GM21737 (cell line): ENCODE data around the gene MCIDAS.

Experiments used
- ATAC-seq: cut with Tn5 transposase; IDR thresholded peaks from one replicate; pipeline ENCODE4 v1.9.1; 2021; ENCODE audit warnings: mild to moderate bottlenecking, moderate library complexity; ENCODE audit not compliant: unreplicated experiment

The MCIDAS gene

DNA sequence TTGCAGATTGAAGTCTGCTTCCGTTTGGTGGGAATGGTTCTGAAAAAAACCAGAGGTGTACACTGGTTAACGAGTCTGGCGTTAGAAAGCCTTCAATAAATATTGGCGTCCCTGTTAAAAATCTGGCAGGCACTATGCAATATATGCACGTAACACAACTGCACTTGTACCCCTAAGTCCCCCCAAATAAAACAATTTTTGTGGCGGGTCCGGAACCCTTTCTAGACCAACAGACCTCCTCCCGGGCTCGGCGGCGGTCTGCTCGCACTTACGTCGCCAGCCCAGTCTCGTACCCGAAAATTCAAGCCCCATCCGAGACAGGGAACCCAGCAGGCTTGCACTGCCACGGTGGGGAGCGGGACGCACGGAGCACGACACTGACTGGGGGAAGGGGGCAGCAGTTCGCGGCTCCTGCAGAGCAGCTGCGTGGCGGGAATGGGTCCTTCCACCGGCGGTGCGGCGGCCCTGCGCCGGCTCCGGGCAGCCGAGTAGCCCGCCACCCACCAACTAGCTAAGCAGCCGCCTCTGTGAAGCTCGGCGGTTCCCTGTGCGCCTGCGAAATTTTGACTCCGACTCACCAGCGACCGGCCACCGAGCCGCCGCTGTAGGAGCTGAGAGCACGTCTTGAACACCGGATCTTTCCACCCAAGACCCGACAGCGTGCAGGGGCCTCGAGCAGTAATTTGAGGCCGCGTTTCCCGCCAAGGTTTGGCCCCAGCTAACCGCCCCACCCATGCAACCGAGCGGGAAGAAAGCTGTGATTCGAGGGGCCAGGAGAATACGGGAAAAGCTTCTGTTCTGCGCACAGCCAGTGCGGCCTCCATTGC is 3.9 kb downstream of the MCIDAS start:
- ATAC-seq: no peak

DNA sequence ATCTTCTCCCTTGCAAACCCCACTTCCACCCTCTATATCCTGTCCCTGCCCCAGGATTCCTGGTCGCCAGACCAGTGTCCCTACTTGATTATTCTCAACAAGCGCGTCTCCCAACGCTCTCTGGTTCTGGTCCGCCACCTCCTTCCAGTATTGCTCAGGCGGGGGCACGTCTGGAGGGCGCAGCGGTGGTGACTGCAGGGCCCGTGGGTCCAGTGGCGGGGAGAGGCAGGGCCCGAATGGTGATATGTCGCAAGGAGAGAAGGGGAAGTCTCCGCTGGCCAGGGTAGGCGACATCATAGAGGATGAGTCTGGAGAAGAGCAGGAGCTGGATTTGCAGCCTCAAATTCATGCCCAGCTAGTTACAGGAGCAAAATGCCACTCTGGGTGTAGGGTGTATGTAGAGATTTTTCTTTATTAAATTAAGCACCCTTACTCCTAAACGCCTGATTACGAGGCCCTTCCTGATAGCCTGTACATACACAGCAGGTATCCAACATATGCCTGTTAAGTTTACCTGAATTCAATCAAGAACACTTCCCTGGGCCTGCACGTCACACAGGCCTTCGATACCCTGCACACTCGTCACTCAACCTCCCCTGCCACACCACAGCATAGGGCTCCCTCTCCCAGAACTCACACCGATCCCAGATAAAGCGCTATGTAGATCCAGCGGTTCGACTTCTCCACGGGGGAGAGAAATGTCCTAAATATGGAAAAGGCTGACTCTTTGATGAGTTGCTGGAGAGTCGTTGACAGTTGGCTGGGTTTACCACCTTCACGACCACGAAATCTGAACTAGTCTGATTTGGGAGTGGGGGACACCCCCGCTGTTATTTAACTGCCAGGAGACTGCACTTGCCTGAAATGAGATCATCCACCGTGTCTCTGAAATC is 4.8 kb downstream of the MCIDAS start:
- no peak for ATAC-seq

DNA sequence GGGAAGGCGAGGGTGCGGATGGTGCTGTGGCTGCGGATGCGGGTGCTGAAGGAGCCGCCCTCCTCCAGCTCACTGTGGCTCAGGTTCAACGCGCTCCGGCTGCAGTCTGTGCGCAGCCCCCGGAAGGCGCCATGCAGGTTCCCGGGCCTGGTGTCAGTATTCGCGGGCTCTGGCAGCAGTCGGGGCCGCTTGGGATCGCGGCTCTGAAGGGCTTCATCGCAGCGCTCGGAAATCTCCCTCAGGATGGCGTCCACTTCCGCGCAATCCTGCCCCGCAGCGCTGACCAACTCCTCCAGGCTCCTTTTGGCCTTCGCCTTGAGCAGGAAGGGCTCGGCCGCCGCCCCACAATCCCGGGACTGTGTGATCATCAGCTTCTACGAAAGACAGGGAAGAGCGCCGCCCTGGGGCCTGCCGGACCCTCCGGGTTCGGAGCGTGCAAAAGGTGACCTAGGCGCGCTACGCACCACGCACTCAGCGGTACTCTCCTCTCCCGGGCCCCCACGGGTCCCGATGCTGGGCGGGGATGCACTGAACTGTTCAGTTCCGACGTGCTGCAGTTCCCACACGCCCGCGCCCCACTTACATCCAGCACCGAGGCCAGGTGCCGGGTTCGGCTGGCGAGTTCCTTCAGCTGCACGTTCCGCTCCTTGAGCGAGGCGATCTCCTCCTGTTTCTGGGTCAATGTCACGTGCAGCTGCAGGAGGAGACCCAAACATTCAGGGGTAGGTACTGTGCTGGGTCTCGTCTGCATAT is 6.5 kb downstream of the MCIDAS start:
- no peak for ATAC-seq

DNA sequence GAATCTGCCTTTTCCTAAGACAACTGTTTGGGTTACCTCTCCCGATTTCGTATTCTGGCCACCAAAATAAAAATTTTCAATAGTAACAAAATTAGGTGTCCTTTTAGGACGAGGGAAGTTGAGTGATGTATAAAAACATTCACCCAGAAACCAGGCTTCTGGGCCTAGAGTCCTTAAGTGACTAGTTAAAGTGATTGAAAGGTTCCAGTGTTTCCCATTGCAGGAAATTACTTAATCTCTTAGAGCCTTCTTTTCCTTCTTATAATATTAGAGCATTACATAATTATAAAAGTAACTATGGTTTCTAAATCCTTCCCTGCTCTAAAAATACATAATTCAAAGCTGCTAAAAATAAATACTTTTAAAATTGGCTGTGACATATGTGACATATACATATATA is 7.3 kb downstream of the MCIDAS start:
- ATAC-seq: no peak

DNA sequence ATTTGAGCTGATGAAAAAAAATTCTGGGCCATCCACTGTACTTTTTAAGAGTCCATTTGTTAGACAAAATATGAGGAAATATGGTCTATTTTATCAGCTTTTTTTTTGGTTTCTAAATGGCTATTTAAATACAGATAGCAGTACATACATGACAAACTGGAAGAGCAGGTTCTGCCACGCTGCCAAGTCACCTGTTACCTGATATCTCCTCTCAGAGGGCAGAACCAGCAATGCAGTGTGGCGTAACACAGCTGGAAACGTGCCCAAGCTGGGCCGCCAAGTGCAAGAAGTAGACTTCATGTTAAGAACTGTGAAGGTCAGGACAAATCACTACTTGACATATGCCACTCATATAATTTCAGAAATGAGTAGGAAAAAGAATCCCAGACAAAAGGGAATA is 8.1 kb downstream of the MCIDAS start:
- ATAC-seq: no peak

DNA sequence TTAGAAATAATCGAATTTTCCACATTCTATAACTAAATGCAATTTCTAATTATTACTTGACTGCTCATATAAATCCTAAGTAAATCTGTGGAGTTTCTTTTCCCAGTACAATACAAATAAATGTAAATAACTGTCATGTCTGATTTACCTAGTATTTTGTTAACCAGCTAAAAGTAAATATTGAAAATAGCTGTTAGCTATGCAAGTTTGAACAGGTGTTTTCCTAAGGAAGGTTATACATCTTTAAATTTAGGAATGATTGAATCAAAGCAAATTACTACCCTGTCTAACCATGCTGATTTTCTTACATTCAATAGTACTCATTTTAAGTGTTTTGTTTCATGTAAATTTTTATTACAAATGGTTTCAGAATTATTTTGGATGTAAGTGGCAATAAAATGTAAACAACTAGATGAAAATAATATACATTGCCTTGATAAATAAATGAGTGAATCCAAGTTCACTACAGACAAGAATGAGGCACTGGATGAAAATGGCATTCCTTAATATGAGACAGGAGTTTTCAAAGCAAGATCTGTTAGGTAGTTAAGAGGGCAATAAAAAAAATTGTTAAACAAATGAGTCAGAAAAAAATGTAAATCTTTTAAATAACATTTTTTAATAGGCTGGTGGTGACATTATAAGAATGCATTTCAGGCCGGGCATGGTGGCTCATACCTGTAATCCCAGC is 15.8 kb downstream of the MCIDAS start:
- no peak for ATAC-seq

DNA sequence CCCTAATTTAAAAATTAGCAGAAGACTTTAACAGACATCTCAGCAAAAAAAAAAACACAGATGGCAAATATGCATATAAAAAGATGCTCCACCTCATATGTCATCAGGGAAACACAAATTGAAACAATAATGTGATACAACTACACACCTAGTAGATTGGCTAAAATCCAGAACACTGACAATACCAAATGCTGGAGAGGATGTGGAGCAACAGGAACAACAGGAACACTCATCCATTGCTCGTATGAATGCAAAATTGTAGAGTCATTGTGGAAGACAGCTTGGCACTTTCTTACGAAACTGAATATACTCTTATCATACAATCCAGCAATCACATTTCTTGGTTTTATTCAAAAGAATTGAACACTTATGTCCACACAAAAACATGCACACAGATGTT is 22.1 kb downstream of the MCIDAS start:
- no peak for ATAC-seq

DNA sequence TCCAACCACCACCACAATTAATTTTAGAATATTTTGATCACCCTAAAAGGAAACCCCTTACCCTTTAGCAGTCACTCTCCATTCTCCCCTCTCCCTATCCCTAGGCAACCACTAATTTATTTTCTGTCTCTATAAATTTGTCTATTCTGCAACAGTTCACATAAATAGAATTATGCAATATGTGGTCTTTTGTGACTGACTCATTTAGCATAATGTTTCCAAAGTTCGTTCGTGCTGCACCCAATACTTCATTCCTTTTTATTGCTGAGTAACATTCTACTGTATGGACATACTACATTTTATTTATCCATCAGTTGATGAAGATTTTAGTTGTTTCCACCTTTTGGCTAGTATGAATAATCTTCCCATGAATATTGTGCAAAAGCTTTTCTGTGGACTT is 36.0 kb downstream of the MCIDAS start:
- ATAC-seq: no peak

DNA sequence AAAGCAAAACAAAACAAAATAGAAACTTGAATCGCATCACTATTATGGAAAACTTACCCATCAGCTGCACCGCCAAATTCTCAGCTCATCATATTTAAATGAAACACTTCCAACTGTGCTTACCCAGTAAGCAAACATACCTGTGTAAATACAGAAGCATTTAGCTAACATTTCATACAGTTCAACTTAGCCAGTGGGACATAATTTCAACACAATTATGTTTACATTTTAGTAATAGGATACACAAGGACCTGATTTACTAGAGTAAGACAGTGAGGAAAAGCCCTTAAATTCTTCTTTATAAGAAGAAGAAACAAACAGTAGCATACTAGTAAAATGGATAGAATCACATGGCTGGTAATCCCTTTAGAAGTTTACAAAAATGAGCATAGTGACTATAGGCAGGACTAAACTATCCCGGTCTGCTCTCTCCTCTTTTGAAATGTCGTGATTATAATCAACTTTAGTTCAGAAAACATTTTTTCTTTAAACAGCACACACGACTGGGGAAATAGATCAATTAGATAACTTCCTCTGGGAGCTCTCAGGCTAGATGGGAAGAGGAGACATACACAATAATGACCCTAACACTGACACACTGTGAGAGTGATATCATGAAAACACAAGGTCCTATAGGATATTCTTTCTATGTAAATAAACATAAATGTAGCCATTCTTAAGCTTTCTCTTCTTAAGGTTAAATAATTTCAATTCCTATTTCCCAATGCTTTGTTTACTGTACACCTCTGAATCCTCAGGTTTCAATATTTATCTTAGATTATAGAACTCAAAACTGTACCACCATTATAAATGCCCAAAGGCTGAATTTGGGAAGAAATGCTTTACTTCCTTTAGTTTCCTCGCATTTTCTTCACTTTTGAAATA is 38.2 kb downstream of the MCIDAS start:
- no peak for ATAC-seq

DNA sequence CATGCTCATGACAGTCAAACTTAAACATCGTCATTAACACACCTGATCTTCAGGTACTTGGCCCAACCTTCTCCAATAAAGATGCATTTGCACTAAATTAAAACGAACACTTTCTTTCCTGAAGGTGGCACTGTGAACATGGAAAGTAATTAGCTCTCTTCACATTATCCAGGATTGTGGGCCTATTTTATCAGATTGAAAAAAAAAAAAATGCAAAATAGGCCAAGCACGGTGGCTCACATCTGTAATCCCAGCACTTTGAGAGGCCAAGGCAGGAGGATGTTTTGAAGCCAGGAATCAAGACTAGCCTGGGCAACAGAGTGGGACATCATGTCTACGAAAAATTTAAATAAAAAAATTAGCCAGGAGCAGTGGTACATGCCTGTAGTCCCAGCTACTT is 39.7 kb downstream of the MCIDAS start:
- ATAC-seq: no peak

DNA sequence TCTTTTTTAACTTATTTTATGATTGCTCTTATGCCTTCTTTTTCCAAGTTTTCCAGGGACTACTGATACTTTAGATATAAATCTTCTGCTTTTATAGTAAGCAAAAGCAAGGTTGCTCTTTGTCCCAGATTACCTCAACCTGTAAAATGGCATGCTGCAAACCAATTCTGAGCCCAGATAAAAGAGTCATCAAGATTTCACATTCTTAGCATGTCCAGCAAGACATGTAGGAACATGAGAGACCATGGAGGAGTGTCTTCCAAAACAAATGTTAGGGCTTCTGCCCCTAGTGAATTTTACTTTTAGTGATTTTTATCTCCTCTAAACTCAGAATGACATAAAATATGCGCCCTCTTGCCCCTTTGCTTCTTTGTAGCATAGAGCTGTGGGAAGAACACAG is 47.1 kb downstream of the MCIDAS start:
- ATAC-seq: no peak

DNA sequence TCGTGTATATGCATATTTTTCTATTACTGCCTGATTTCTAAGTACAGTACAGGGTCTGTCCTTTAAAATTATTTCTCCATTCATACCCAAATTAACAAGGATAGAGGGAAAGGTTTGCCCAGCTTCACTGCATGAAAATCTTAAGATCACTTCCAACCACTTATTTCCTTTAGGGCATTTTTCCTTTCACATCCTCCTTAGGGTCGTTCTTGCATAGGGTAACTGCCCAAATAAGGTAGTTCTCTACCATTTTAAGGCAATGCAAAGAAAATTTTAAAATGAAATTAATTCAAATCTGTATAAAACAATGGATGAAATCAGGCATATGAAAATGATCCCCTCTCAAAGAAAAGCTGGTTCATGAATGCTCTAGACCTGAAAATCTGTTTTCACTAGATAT is 50.0 kb downstream of the MCIDAS start:
- no peak for ATAC-seq

DNA sequence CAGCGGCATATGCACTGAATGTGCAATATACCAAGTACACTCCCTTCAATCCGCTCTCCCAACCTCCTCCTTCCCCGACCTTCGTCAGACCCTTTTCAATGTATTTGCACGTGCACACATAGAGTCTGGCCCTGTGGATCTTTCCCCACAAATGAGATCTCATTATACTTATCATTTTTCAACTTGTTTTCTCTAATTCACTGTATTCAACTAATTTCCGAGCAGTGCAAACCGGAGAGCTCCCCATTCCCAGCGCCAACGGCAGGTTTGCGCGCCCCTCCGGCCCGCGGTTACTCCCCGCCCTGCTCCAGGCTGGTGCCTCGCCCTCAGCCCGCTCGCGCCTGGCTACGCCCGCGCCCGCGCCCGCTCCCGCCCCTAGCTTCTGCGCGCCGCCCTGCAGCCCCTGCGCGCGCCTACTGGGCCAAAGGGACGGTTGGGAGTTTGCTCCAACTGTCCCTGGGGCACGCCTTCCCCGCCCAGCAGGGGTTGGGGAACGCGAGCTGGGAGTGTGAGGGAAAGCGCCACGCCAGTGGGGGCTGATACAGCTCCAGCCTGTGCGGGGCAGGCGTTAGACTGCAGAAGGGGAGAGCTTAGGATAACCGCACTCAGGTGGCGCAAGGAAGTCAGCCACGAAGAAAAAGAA is 50.8 kb downstream of the MCIDAS start:
- no peak for ATAC-seq

DNA sequence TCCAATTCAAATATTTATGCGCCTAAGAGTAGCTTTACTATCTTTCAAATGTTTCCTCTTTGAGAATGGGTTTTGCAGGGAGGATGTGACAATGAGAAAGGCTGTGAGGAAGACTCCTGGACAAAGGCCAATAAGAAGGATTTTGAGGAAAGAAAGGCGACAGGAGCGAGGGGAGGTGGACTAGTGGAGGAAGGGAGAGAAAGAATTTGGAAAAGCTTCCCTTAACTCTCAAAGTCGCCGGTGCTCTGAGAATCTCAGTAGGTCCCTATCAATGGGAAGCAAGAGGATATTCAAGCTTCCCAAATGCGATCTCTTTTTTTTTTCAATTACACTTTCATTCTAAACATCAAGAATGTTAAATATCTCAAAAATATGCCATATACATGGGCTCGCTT is 51.3 kb downstream of the MCIDAS start:
- ATAC-seq: no peak

DNA sequence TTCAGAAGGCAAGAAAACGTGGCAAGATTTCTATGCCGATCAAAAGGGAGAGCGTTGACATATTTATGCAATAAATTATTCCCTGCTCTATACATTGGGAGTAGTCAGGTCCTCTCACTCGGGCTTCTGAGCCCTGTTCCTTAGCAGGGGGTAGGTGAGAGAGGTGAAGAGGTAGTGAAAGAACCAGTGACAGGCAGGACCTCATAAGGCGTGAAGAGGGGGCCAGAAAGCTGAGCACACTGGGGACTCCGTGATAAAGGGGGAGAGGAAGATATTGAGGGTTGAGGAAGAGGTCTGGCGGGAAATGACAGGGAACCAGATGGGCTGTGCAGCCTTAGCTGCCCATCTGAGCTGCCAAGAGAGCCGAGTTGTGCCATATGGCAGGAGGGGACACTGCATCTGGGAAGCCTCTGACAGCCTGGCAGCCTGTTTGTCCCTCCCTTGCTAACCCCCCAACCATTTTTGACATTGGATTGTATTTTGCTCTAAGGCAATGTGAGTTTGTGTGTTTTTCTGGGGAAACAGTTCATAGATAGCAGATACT is 53.4 kb downstream of the MCIDAS start:
- ATAC-seq: peak; percentile 15

DNA sequence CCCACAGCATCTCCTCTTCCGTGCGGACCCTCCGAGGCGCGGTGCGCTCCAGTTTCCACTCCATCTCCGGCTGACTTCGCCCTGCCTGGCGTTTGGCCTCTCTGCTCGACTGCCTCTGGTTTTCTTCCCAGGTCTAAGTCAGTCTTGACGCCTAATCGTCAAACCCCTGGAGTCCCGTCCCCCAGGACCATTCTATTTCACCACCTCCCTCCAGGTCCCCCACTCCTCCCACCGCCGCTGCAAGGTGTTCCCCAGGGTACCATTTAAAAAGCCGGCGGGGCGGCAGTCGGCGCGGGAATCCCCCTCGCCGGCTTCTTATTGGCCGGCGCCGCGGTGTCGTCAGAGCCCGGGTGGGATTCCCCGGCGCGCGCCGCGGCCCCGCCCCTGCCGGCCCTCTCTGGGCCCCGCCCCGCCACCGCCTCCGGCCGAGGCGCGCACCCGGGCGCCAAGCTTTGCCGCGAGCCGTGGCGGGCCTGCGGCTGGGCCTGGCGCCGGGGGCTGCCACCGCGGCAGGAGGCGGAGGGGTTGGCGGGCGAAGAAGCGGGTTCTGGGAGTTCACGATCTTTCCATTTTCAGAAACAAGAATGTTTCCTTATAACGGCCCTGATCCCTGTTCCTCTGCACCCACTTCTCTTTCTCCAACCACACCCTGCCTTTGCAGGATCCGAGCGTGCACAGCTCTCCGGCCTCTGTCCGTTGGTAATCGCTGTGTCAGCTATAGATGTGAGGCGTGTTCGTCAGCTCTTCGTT is 54.0 kb downstream of the MCIDAS start, which contains the start of gene CDC20B:
CDC20B (minus strand) TSS at position 241 of the 750 bp plus-strand sequence; CDS start at position 64, 177 bp downstream.
- peak; percentile 93 for ATAC-seq

DNA sequence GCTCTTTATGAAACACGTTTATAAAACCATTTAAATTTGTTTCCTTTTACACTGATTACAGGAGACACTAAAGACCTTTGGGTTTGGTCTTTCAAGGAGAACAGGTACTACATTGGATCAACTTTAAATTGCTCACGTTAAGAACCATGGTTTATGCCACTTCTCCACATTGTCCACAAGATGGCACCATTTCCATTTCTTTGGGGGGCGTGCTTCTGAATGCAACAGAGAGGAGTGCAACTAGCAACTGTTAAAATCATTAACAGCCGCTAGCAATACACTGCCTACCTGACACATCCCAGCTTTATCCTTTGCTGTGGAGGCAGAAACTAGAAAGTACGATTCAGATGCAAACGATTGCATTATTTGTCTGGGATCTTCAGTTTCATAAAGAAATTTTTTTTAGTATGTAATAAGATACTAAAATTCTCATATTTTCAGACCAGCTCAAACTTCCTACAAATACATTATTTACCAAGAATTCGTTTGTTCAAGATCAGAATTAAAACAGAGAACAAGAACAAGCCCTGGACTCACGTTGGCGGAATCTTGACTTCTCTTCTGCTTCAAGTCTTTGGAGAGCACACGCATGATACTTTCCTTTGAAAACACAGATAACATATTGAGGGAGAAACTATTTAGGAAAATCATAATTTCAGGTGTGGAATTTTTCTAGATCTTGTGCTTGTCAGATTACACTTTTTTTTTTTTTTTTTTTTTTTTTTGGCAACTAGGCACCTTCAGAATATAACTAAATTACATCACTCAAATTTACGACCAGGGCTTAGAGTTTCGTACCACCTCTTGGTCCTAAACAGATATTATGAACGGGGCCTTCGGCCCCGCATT is 54.8 kb downstream of the MCIDAS start:
- peak; percentile 56 for ATAC-seq
